Measurements from ENCODE around the gene RRM1.

- TF ChIP-seq TAF1 (IDR thresholded peaks at IDR 0.05; ENCODE audit: low read depth) (no peak), EGR1 (IDR thresholded peaks at IDR 0.05) (no peak), EP300 (IDR thresholded peaks at IDR 0.05; ENCODE audit: borderline replicate concordance) (no peak), REST (IDR thresholded peaks at IDR 0.05; ENCODE audit: low read depth) (no peak), TEAD4 (IDR thresholded peaks at IDR 0.05) (no peak)
- TF ChIP-seq, protein P1, sequence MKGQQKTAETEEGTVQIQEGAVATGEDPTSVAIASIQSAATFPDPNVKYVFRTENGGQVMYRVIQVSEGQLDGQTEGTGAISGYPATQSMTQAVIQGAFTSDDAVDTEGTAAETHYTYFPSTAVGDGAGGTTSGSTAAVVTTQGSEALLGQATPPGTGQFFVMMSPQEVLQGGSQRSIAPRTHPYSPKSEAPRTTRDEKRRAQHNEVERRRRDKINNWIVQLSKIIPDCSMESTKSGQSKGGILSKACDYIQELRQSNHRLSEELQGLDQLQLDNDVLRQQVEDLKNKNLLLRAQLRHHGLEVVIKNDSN (IDR thresholded peaks at IDR 0.05) = no peak
- TF ChIP-seq, protein P2, sequence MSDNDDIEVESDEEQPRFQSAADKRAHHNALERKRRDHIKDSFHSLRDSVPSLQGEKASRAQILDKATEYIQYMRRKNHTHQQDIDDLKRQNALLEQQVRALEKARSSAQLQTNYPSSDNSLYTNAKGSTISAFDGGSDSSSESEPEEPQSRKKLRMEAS (IDR thresholded peaks at IDR 0.05) = no peak
Observed at GRCh38 chr11:4156571-4156970, 62.0 kb downstream of the RRM1 start.
